Gastrocnemius medialis (tissue), 4 donors: Measurements from ENCODE around the gene GPC2. TPM values are rescaled to one million over a fixed set of nuclear protein-coding genes. Genes with fewer than 3 reads are reported as not detected.
A peak's percentile ranks its signal among the peaks of the same experiment; 100 is the strongest.

ENCODE experiments used
- ATAC-seq, 2 donors: fragments of 150-250 bp; one replicate each; pipeline ENCODE4 v1.9.1; 2016
- DNase-seq, 2 donors: peaks; one replicate each; pipeline ENCODE4 v3.0.0-alpha.2; 2019
- H3K27ac ChIP-seq, 4 donors: fragments of 200-600 bp; sonication (generic); 1 replicate in 1 of 4; 2 replicates in 3 of 4; pipeline ENCODE4 v1.5.1; 2016 to 2018; ENCODE audit warnings: mild to moderate bottlenecking in 2 of 4, moderate library complexity in 1 of 4
- H3K27me3 ChIP-seq, 3 donors: fragments of 200-600 bp; sonication (generic) in 2 of 3; 1 replicate in 1 of 3; 2 replicates in 2 of 3; pipeline versions ENCODE4 v1.5.1 to v1.6.0; 2016 to 2019; ENCODE audit warnings: mild to moderate bottlenecking in 1 of 3, moderate library complexity in 1 of 3
- H3K36me3 ChIP-seq, 2 donors: fragments of 200-600 bp; sonication (generic) in 1 of 2; one replicate each; pipeline ENCODE4 v1.5.1; 2017 to 2018
- H3K4me1 ChIP-seq, 2 donors: fragments of 200-600 bp; sonication (generic) in 1 of 2; one replicate each; pipeline ENCODE4 v1.5.1; 2016 to 2017; ENCODE audit warnings: mild to moderate bottlenecking in 2 of 2
- H3K4me3 ChIP-seq, 4 donors: fragments of 200-600 bp; sonication (generic) in 3 of 4; 1 replicate in 1 of 4; 2 replicates in 3 of 4; pipeline ENCODE4 v1.5.1; 2016 to 2019; ENCODE audit warnings: mild to moderate bottlenecking in 2 of 4
- H3K9me3 ChIP-seq, 3 donors: fragments of 200-600 bp; sonication (generic) in 2 of 3; 1 replicate in 1 of 3; 2 replicates in 2 of 3; pipeline ENCODE4 v1.5.1; 2016 to 2019
- POLR2A ChIP-seq, 2 donors: fragments of 450-650 bp; IDR thresholded peaks; one replicate each; pipeline ENCODE4 v1.6.1; 2017; ENCODE audit warnings: antibody characterized with exemption in 2 of 2, mild to moderate bottlenecking in 2 of 2, moderate library complexity in 2 of 2
- in situ Hi-C, 4 donors: fragments of 200-750 bp; cut with MboI; loops; one replicate each; pipeline versions ENCODE4 v1.15.0 to v1.8.0; 2017; ENCODE audit warnings: low sequenced_read_pairs in 4 of 4
- intact Hi-C: fragments of 100-400 bp; cut with DNase I; formaldehyde crosslinking; loops from one replicate; pipeline ENCODE4 v1.15.1; 2023; ENCODE audit warnings: low total_unique reads
- microRNA-seq, 2 donors: library from miRNA; unstranded; fragments of <30 nt; microRNA quantifications; one replicate each; pipeline ENCODE4, GENCODE V29; 2016; ENCODE audit warnings: borderline replicate concordance in 2 of 2
- total RNA-seq, 4 donors: library from RNA; depleted of rRNA; stranded (reverse); fragments of >200 nt; gene quantifications; one replicate each; pipeline versions ENCODE4 v1.1.0 to v1.2.3, GENCODE V29; 2016
- TF ChIP-seq, protein P1 (sequence below), 5 experiments: fragments of 450-650 bp in 3 of 5; fragments of 200-600 bp in 2 of 5; sonication (generic) in 2 of 5; IDR thresholded peaks in 4 of 5; conservative IDR thresholded peaks in 1 of 5; 1 replicate in 4 of 5; 2 replicates in 1 of 5; pipeline ENCODE4 v1.5.1; 2016 to 2019; ENCODE audit warnings: antibody characterized with exemption in 5 of 5, mild to moderate bottlenecking in 3 of 5, moderate library complexity in 3 of 5

Gene GPC2
- total RNA-seq, 4 donors from 2014 or later: 4.0 TPM; not detected in 3

DNA sequence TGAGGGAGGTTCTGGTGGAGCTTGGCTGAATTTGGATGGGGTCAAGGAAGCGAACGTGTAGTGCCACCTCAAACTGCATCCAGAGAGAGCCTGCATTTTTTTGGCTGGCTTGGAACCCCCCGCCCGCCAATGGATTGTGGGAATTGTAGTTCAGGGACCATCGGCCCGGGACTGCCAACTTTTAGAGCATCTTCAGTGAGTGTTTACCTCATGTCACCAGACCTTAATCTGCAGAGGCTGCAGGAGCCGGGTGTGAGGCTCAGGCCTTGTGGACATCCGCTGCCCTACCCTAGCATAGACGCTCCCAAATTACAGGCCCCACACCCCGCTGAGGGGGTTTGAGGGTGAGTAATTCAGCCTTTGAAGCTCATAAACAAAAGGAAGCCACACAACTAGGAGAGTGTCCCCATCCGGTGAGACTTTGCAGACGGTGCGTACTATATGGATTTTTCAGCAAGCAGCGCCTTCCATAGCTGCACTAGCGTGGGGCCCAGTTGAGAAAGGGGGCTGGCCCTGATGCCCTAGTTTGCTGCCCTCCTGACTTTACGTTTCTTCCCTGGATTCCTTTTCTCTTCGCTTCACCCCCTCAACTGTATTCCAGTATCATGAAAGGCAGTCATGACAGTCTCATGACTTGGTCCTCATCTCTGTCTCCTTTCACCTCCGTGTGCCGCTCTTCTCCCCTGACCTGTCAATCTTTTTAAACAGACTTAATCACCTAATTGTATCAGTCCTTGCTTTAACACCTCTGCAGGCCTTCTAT lies 57.0 kb downstream of the GPC2 start:
- H3K27me3 ChIP-seq: no peaks in the 10 kb centered on the region
- TF ChIP-seq, protein P1, sequence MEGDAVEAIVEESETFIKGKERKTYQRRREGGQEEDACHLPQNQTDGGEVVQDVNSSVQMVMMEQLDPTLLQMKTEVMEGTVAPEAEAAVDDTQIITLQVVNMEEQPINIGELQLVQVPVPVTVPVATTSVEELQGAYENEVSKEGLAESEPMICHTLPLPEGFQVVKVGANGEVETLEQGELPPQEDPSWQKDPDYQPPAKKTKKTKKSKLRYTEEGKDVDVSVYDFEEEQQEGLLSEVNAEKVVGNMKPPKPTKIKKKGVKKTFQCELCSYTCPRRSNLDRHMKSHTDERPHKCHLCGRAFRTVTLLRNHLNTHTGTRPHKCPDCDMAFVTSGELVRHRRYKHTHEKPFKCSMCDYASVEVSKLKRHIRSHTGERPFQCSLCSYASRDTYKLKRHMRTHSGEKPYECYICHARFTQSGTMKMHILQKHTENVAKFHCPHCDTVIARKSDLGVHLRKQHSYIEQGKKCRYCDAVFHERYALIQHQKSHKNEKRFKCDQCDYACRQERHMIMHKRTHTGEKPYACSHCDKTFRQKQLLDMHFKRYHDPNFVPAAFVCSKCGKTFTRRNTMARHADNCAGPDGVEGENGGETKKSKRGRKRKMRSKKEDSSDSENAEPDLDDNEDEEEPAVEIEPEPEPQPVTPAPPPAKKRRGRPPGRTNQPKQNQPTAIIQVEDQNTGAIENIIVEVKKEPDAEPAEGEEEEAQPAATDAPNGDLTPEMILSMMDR (IDR thresholded peaks at IDR 0.05 in 4 of 5, conservative IDR thresholded peaks at IDR 0.05 in 1 of 5): no peak
- no peak for TF ChIP-seq POLR2A (IDR thresholded peaks at IDR 0.05)

More for the DNA sequence above, 57.0 kb downstream of the GPC2 start:
- ATAC-seq: peak; percentile 69 to 76
- Histone ChIP-seq H3K9me3 (no peaks in the 10 kb centered on the region), H3K4me3 (peak overlapping the region; percentile 80 to 94 (median 88)), H3K27ac (peak overlapping the region; percentile 86 to 90 (median 87)), H3K4me1 (peaks cover 17 to 19% of the 10 kb centered on the region in 2 donors), H3K36me3 (no peaks in the 10 kb centered on the region)
- in situ Hi-C loops: loop anchor here in 1 of 4 donors (10.0 kb wide), 1 partner anchor 125 kb away; no protein-coding TSS in a partner anchor
- intact Hi-C loops: loop anchor here (1.0 to 10.0 kb wide), 4 partner anchors 7 to 105 kb away; partner anchors contain the start of genes AP4M1, LAMTOR4, MCM7 and ZKSCAN1
- DNase-seq: peak; percentile 45 to 63

Small RNA genes within 50 kb of the gene (microRNA-seq; reads per million reads assigned to microRNA genes)
- 0 reads per million in 2 donors for gene MIR4658

Other genes with a start within 250 kb of the GPC2 start
- not detected for gene GJC3, start 247.8 kb downstream of the GPC2 start, total RNA-seq
- gene AZGP1, start 201.3 kb downstream of the GPC2 start, total RNA-seq: 10 to 100 TPM in 1 of 4 donors, 1 to 10 TPM in 2, not detected in 1; 2.6 to 10.3 (median 4.2) TPM
- 10 to 100 TPM; 15.0 to 17.7 (median 15.5) TPM for gene ZKSCAN1, start 161.8 kb downstream of the GPC2 start, total RNA-seq
- gene ZSCAN21, start 127.6 kb downstream of the GPC2 start, total RNA-seq: 10 to 100 TPM; 14.4 to 26.4 (median 22.3) TPM
- gene ZNF3, start 95.7 kb downstream of the GPC2 start, total RNA-seq: 10 to 100 TPM; 11.2 to 19.2 (median 16.1) TPM
- gene COPS6, start 88.4 kb downstream of the GPC2 start, total RNA-seq: 10 to 100 TPM; 32.6 to 57.9 (median 39.4) TPM
- gene MCM7, start 76.0 kb downstream of the GPC2 start, total RNA-seq: 10 to 100 TPM; 23.9 to 45.7 (median 36.1) TPM
- 10 to 100 TPM in 2 of 4 donors, 1 to 10 TPM in 2; 7.2 to 13.8 (median 10.8) TPM for gene AP4M1, start 75.7 kb downstream of the GPC2 start, total RNA-seq
- gene TAF6, start 58.0 kb downstream of the GPC2 start, total RNA-seq: 10 to 100 TPM; 38.6 to 71.7 (median 56.6) TPM
- 1 to 10 TPM; 2.0 to 5.0 (median 2.4) TPM for gene CNPY4, start 57.7 kb downstream of the GPC2 start, total RNA-seq
- gene MBLAC1, start 50.4 kb downstream of the GPC2 start, total RNA-seq: 1 to 10 TPM; 1.4 to 7.4 (median 3.1) TPM
- gene LAMTOR4, start 28.5 kb downstream of the GPC2 start, total RNA-seq: 100 to 1,000 TPM in 3 of 4 donors, 10 to 100 TPM in 1; 97.6 to 141 (median 127) TPM
- 1 to 10 TPM; 3.0 to 6.1 (median 4.2) TPM for gene TRAPPC14, start 18.7 kb downstream of the GPC2 start, total RNA-seq
- 1 to 10 TPM in 2 of 4 donors, under 1 TPM in 1, not detected in 1; 0.53 to 1.9 (median 1.6) TPM for gene GAL3ST4, start 8.8 kb downstream of the GPC2 start, total RNA-seq
- gene STAG3, start 537 bp upstream of the GPC2 start, total RNA-seq: 1 to 10 TPM in 1 of 4 donors, under 1 TPM in 1, not detected in 2; 0.13 to 5.5 TPM
- gene PVRIG, start 42.6 kb upstream of the GPC2 start, total RNA-seq: not detected
- gene SPDYE3, start 130.3 kb upstream of the GPC2 start, total RNA-seq: not detected
- gene PILRB, start 180.7 kb upstream of the GPC2 start, total RNA-seq: 10 to 100 TPM; 11.8 to 32.4 (median 20.8) TPM
- gene PILRA, start 196.1 kb upstream of the GPC2 start, total RNA-seq: 1 to 10 TPM in 3 of 4 donors, under 1 TPM in 1; 0.62 to 5.4 (median 2.0) TPM